GM12878 (cell line): ENCODE measurements around the gene KIF3A. TPM values are rescaled to one million over a fixed set of nuclear protein-coding genes. Genes with fewer than 3 reads are reported as not detected.

Source experiments
- ATAC-seq: fragments of 200-7000 bp; cut with Tn5 transposase; 3 replicates; pipeline ENCODE4 v1.9.1; 2020; ENCODE audit warnings: mild to moderate bottlenecking, moderate library complexity
- BruUV-seq: library from RNA; stranded (reverse); fragments of 400-500 nt; replicated peaks from 2 replicates; lab custom pipeline; 2021; lab: Mats Ljungman, UMichigan
- CTCF ChIA-PET: fragments of 300-600 bp; sonication (Branson Sonifier 250); formaldehyde crosslinking; extraction: SDS; loops from one replicate; lab custom pipeline; 2021; ENCODE audit warnings: inconsistent platforms; lab: Yijun Ruan, JAX
- POLR2A ChIA-PET: fragments of 350-600 bp; formaldehyde crosslinking; extraction: SDS; loops from one replicate; lab custom pipeline; 2021; ENCODE audit warnings: inconsistent platforms; lab: Charles Lee
- RAD21 ChIA-PET: fragments of 300-600 bp; sonication (Branson Sonifier 250); formaldehyde crosslinking; loops from one replicate; lab custom pipeline; 2023; ENCODE audit warnings: antibody characterized with exemption; ENCODE audit not compliant: unreplicated experiment; lab: Charles Lee
- SMC1A ChIA-PET: fragments of 300-600 bp; sonication (Branson Sonifier 250); formaldehyde crosslinking; loops from one replicate; lab custom pipeline; 2023; ENCODE audit not compliant: unreplicated experiment, uncharacterized antibody; lab: Charles Lee
- DNase-seq: peaks from one replicate; pipeline ENCODE4 v3.0.0-alpha.2; 2011; ENCODE audit warnings: low read depth, low spot score
- FAIRE-seq: peaks from 3 replicates; lab custom pipeline; 2011; peaks lifted over from hg19 to GRCh38; lab: Jason Lieb, UNC
- H2AFZ ChIP-seq: 2 replicates; pipeline ENCODE4 v1.6.0; 2011; ENCODE audit warnings: low read depth, low read length, control low read depth; ENCODE audit not compliant: control insufficient read depth
- H3K27ac ChIP-seq: 2 replicates; pipeline ENCODE4 v1.5.1; 2011; ENCODE audit warnings: control low read depth; ENCODE audit not compliant: control insufficient read depth, insufficient read depth
- H3K27me3 ChIP-seq, 2 experiments: replicated peaks in 1 of 2; 2 replicates each; pipeline versions ENCODE4 v1.6.0 to v1.6.1; 2011; ENCODE audit warnings: low read length in 1 of 2; ENCODE audit not compliant: control insufficient read depth in 2 of 2, insufficient read depth in 2 of 2
- H3K36me3 ChIP-seq, 2 experiments: 2 replicates each; pipeline ENCODE4 v1.5.1; 2011; ENCODE audit warnings: low read length in 1 of 2; ENCODE audit not compliant: control insufficient read depth in 2 of 2, insufficient read depth in 2 of 2
- H3K4me1 ChIP-seq: 2 replicates; pipeline ENCODE4 v1.6.1; 2011; ENCODE audit warnings: mild to moderate bottlenecking, low read length, moderate library complexity, mixed read lengths; ENCODE audit not compliant: control insufficient read depth, insufficient read depth
- H3K4me2 ChIP-seq: 2 replicates; pipeline ENCODE4 v1.6.0; 2011; ENCODE audit warnings: control low read depth; ENCODE audit not compliant: control insufficient read depth, insufficient read depth
- H3K4me3 ChIP-seq: fragments of 200-600 bp; sonication (generic); 2 replicates; pipeline ENCODE4 v1.5.1; 2016
- H3K79me2 ChIP-seq: 2 replicates; pipeline ENCODE4 v1.6.0; 2011; ENCODE audit warnings: low read length; ENCODE audit not compliant: control insufficient read depth, insufficient read depth
- H3K9ac ChIP-seq: 2 replicates; pipeline ENCODE4 v1.8.0; 2011; ENCODE audit warnings: low read length, control low read depth, mixed read lengths; ENCODE audit not compliant: control insufficient read depth, insufficient read depth
- H3K9me3 ChIP-seq: replicated peaks from 3 replicates; pipeline ENCODE4 v1.5.1; 2011; ENCODE audit warnings: mild to moderate bottlenecking, low read length; ENCODE audit not compliant: control insufficient read depth, insufficient read depth
- H4K20me1 ChIP-seq: 2 replicates; pipeline ENCODE4 v1.6.0; 2011; ENCODE audit not compliant: control insufficient read depth, insufficient read depth
- ATF7 ChIP-seq: fragments of 450-650 bp; IDR thresholded peaks from 2 replicates; pipeline ENCODE4 v1.6.1; 2016; ENCODE audit warnings: low read depth, mild to moderate bottlenecking
- CBX3 ChIP-seq: fragments of 200-600 bp; sonication (generic); IDR thresholded peaks from 2 replicates; pipeline ENCODE4 v1.6.1; 2016; ENCODE audit warnings: low read depth, borderline replicate concordance
- EZH2 ChIP-seq: IDR thresholded peaks from 2 replicates; pipeline ENCODE4 v1.6.1; 2012; ENCODE audit warnings: low read depth, mild to moderate bottlenecking, control low read depth, inconsistent platforms, low read length, borderline replicate concordance; ENCODE audit not compliant: control insufficient read depth
- FOXM1 ChIP-seq: IDR thresholded peaks from 2 replicates; pipeline ENCODE4 v1.6.1; 2012; ENCODE audit warnings: low read depth, mild to moderate bottlenecking, inconsistent platforms, low read length, moderate library complexity
- GABPA ChIP-seq: IDR thresholded peaks from 2 replicates; pipeline ENCODE4 v1.6.1; 2014; ENCODE audit warnings: antibody characterized with exemption, low read depth, mild to moderate bottlenecking, inconsistent platforms
- IRF4 ChIP-seq: IDR thresholded peaks from 2 replicates; pipeline ENCODE4 v1.6.1; 2011; ENCODE audit warnings: low read depth, low read length
- JUNB ChIP-seq: IDR thresholded peaks from 2 replicates; pipeline ENCODE4 v1.6.1; 2016; ENCODE audit warnings: antibody characterized with exemption, mild to moderate bottlenecking
- MEF2A ChIP-seq: IDR thresholded peaks from 2 replicates; pipeline ENCODE4 v1.6.1; 2011; ENCODE audit warnings: low read depth, mild to moderate bottlenecking, low read length, moderate library complexity; ENCODE audit not compliant: insufficient read depth
- NFYB ChIP-seq: IDR thresholded peaks from 2 replicates; pipeline ENCODE4 v1.6.1; 2011; ENCODE audit warnings: low read depth, mild to moderate bottlenecking, low read length, improper control_type of control experiment, moderate library complexity; ENCODE audit not compliant: insufficient read depth
- PAX8 ChIP-seq: fragments of 450-650 bp; IDR thresholded peaks from 2 replicates; pipeline ENCODE4 v1.6.1; 2017; ENCODE audit warnings: mild to moderate bottlenecking, moderate library complexity
- RFX5 ChIP-seq: IDR thresholded peaks from 2 replicates; pipeline ENCODE4 v1.6.1; 2011; ENCODE audit warnings: low read depth, low read length, improper control_type of control experiment
- SUPT20H ChIP-seq: IDR thresholded peaks from 2 replicates; pipeline ENCODE4 v1.6.1; 2011; ENCODE audit warnings: low read depth, mild to moderate bottlenecking, low read length, moderate library complexity, borderline replicate concordance; ENCODE audit not compliant: control insufficient read depth
- TCF12 ChIP-seq: IDR thresholded peaks from 2 replicates; pipeline ENCODE4 v1.6.1; 2011; ENCODE audit warnings: low read depth, mild to moderate bottlenecking, low read length
- TCF3 ChIP-seq: IDR thresholded peaks from 2 replicates; pipeline ENCODE4 v1.6.1; 2012; ENCODE audit warnings: low read depth, mild to moderate bottlenecking, low read length, borderline replicate concordance; ENCODE audit not compliant: insufficient read depth
- ZBTB40 ChIP-seq: fragments of 450-650 bp; IDR thresholded peaks from 2 replicates; pipeline ENCODE4 v1.6.1; 2016; ENCODE audit warnings: mild to moderate bottlenecking, moderate library complexity, borderline replicate concordance
- WGBS: methylation state at CpG from one replicate; pipeline ENCODE4 v1.1.6; 2016; ENCODE audit warnings: low lambda C conversion rate; ENCODE audit not compliant: insufficient replicate concordance, insufficient coverage; ENCODE audit errors: missing lambda C conversion rate; 5-methylcytosine and 5-hydroxymethylcytosine counted together
- in situ Hi-C: fragments of 300-500 bp; cut with MboI; formaldehyde crosslinking; loops from 9 replicates; pipeline ENCODE4 v1.14.3; 2018; ENCODE audit warnings: mixed read lengths
- intact Hi-C: fragments of 100-400 bp; cut with micrococcal nuclease; formaldehyde crosslinking; loops from one replicate; pipeline ENCODE4 v1.14.2; 2022; ENCODE audit not compliant: unreplicated experiment
- polyA plus RNA-seq, 11 experiments: library from polyadenylated mRNA; depleted of rRNA in 4 of 11; unstranded in 6 of 11; stranded (reverse) in 5 of 11; fragments of >200 nt; fragmentation: Nextera tagmentation in 4 of 11; fragmentation: Illumina TruSeq in 1 of 11; extraction: Ambion mirVana in 4 of 11; extraction: Trizol in 1 of 11; gene quantifications; 1 replicate in 1 of 11; 2 replicates in 10 of 11; pipeline versions ENCODE4 v1.2.1 to v1.2.3, GENCODE V29; 2011 to 2016; ENCODE audit warnings: inconsistent platforms in 2 of 11, missing spikeins in 2 of 11, low read depth in 1 of 11
- total RNA-seq, 4 experiments: library from RNA; depleted of rRNA in 3 of 4; stranded (reverse); fragments of >200 nt in 3 of 4; fragmentation: Illumina TruSeq in 1 of 4; extraction: Trizol in 1 of 4; gene quantifications; 2 replicates each; pipeline versions ENCODE4 v1.2.1 to v1.2.3, GENCODE V29; 2013 to 2021
- TF ChIP-seq, protein P1 (sequence below): fragments of 450-650 bp; formaldehyde crosslinking; IDR thresholded peaks from 2 replicates; pipeline ENCODE4 v1.5.0; 2022; ENCODE audit warnings: mild to moderate bottlenecking, missing genetic modification characterization

KIF3A gene
- total and polyA plus RNA-seq, 10 of the 15 experiments (the other 5 are each of a cell fraction or from before 2014, with no cell fraction given) = 2.7 to 36.5 (median 10.0) TPM

- H3K9me3 ChIP-seq = no peaks in the 10 kb centered on the region
- FAIRE-seq (no peak), ATAC-seq (no peak), DNase-seq (no peak)
- H3K4me2 ChIP-seq = no peak overlapping the region
- no peaks in the 10 kb centered on the region for H3K27me3 ChIP-seq
- H4K20me1 ChIP-seq = no peaks in the 10 kb centered on the region
- ChIA-PET POLR2A (no interaction called here), CTCF (interaction anchor here (2.1 kb wide), 1 partner anchor 12 kb away, joined by 7 read pairs; no protein-coding TSS in a partner anchor), SMC1A (no interaction called here), RAD21 (interaction anchor here (0.7 kb wide), 1 partner anchor 34 kb away, joined by 3 read pairs; no protein-coding TSS in a partner anchor)
- BruUV-seq = no TSS peak
- no peak overlapping the region for H3K4me3 ChIP-seq
- no peak overlapping the region for H3K27ac ChIP-seq
- H3K36me3 ChIP-seq = peaks cover 0 to 12% of the 10 kb centered on the region in 2 experiments; a peak in 2 of 4 replicates
- no peak overlapping the region for H3K9ac ChIP-seq
- no peaks in the 10 kb centered on the region for H3K4me1 ChIP-seq
- intact Hi-C loops = no loop called here
- H2AFZ ChIP-seq = no peak overlapping the region
- in situ Hi-C loops = no loop called here
- TF ChIP-seq SUPT20H = no peak
- TF ChIP-seq, protein P1, sequence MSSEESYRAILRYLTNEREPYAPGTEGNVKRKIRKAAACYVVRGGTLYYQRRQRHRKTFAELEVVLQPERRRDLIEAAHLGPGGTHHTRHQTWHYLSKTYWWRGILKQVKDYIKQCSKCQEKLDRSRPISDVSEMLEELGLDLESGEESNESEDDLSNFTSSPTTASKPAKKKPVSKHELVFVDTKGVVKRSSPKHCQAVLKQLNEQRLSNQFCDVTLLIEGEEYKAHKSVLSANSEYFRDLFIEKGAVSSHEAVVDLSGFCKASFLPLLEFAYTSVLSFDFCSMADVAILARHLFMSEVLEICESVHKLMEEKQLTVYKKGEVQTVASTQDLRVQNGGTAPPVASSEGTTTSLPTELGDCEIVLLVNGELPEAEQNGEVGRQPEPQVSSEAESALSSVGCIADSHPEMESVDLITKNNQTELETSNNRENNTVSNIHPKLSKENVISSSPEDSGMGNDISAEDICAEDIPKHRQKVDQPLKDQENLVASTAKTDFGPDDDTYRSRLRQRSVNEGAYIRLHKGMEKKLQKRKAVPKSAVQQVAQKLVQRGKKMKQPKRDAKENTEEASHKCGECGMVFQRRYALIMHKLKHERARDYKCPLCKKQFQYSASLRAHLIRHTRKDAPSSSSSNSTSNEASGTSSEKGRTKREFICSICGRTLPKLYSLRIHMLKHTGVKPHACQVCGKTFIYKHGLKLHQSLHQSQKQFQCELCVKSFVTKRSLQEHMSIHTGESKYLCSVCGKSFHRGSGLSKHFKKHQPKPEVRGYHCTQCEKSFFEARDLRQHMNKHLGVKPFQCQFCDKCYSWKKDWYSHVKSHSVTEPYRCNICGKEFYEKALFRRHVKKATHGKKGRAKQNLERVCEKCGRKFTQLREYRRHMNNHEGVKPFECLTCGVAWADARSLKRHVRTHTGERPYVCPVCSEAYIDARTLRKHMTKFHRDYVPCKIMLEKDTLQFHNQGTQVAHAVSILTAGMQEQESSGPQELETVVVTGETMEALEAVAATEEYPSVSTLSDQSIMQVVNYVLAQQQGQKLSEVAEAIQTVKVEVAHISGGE (CRISPR knock-in tag) = no peak
- TF ChIP-seq MEF2A = no peak
- TF ChIP-seq GABPA = no peak
- TF ChIP-seq RFX5 = no peak
- TF ChIP-seq ATF7 = no peak
- no peak for TF ChIP-seq IRF4
- TF ChIP-seq NFYB = no peak
- no peak for TF ChIP-seq TCF12
- no peak for TF ChIP-seq CBX3
- TF ChIP-seq PAX8 = no peak
- TF ChIP-seq JUNB = no peak
- no peak for TF ChIP-seq FOXM1
- no peak for TF ChIP-seq ZBTB40
- no peak for TF ChIP-seq TCF3
- no peak for TF ChIP-seq EZH2
- WGBS = 100% methylated on average over 1 of the region's 1 CpG
- no peaks in the 10 kb centered on the region for H3K79me2 ChIP-seq
Observed at GRCh38 chr5:132766806-132767055, 29.4 kb upstream of the KIF3A start.
